ENCODE measurements around the gene ARL15. TPM values are rescaled to one million over a fixed set of nuclear protein-coding genes. Genes with fewer than 3 reads are reported as not detected.

Gene ARL15
- total RNA-seq, 1 donor from 2014 or later = 42.3 TPM

GRCh38 chr5:54275361-54275760 is 35.0 kb downstream of the ARL15 start:
- Histone ChIP-seq H3K4me1 (ENCODE audit: control insufficient read depth in 3 of 3, insufficient read depth in 3 of 3, low read length in 3 of 3) (no peaks in the 10 kb centered on the region), H3K27ac (ENCODE audit: low read depth, low read length) (no peak overlapping the region), H3K9ac (ENCODE audit: low read depth in 1 of 3, low read length in 3 of 3) (no peak overlapping the region), H3K36me3 (ENCODE audit: control insufficient read depth in 3 of 3, insufficient read depth in 3 of 3, low read length in 3 of 3) (no peaks in the 10 kb centered on the region), H3K27me3 (ENCODE audit: control insufficient read depth in 3 of 3, insufficient read depth in 3 of 3, low read length in 3 of 3) (no peaks in the 10 kb centered on the region), H3K4me3 (ENCODE audit: low read length in 3 of 3) (no peak overlapping the region), H3K9me3 (ENCODE audit: control insufficient read depth in 3 of 3, low read length in 3 of 3) (no peaks in the 10 kb centered on the region)

DNA sequence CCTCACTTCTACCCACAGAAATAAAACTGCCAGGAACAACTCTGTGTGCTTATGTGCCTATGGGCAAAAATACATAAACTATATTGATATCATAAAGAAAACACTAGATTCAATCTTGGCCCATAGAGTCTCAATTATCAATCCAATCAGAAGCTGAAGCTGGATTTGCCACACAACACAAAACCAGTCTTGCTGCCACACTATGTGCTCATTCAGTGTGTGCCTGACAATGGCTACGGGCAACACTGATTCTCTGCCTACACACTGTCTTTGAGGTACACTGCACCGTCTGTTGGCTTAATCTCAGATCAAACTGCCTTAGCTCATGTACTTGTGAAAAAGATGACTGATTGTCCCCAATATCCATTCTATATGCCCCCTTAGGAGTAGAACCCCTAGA is 35.4 kb downstream of the ARL15 start:
- Histone ChIP-seq H3K9me3 (ENCODE audit: control insufficient read depth in 3 of 3, low read length in 3 of 3) (no peaks in the 10 kb centered on the region), H3K27ac (ENCODE audit: low read depth, low read length) (no peak overlapping the region), H3K27me3 (ENCODE audit: control insufficient read depth in 3 of 3, insufficient read depth in 3 of 3, low read length in 3 of 3) (no peaks in the 10 kb centered on the region), H3K4me1 (ENCODE audit: control insufficient read depth in 3 of 3, insufficient read depth in 3 of 3, low read length in 3 of 3) (no peaks in the 10 kb centered on the region), H3K4me3 (ENCODE audit: low read length in 3 of 3) (no peak overlapping the region), H3K9ac (ENCODE audit: low read depth in 1 of 3, low read length in 3 of 3) (no peak overlapping the region), H3K36me3 (ENCODE audit: control insufficient read depth in 3 of 3, insufficient read depth in 3 of 3, low read length in 3 of 3) (no peaks in the 10 kb centered on the region)

DNA sequence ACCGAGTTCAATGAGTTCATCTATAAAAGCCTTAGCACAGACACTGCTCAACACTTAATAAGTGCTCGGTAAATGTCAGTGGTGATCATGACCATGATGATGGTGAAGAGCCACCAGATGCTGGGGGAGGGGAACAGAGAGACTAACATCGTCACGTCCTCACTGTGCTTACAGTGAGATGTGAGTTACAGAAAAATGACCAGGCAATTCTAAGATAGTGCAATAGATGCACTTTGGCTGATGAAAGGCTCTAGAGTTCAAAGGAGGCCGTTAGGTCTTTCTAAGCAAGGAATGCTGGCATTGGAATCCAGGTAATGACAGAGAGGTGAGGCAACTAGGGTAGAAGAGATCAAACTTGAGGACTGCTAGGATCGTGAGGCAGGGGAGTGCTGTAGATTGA is 36.7 kb downstream of the ARL15 start:
- no peak overlapping the region for H3K9ac ChIP-seq (ENCODE audit: low read depth in 1 of 3, low read length in 3 of 3)
- H3K9me3 ChIP-seq (ENCODE audit: control insufficient read depth in 3 of 3, low read length in 3 of 3) = no peaks in the 10 kb centered on the region
- H3K4me1 ChIP-seq (ENCODE audit: control insufficient read depth in 3 of 3, insufficient read depth in 3 of 3, low read length in 3 of 3) = no peaks in the 10 kb centered on the region
- H3K4me3 ChIP-seq (ENCODE audit: low read length in 3 of 3) = no peak overlapping the region
- H3K27me3 ChIP-seq (ENCODE audit: control insufficient read depth in 3 of 3, insufficient read depth in 3 of 3, low read length in 3 of 3) = no peaks in the 10 kb centered on the region
- no peak overlapping the region for H3K27ac ChIP-seq (ENCODE audit: low read depth, low read length)
- H3K36me3 ChIP-seq (ENCODE audit: control insufficient read depth in 3 of 3, insufficient read depth in 3 of 3, low read length in 3 of 3) = no peaks in the 10 kb centered on the region

- Histone ChIP-seq H3K4me3 (ENCODE audit: low read length in 3 of 3) (no peak overlapping the region), H3K27ac (ENCODE audit: low read depth, low read length) (no peak overlapping the region), H3K27me3 (ENCODE audit: control insufficient read depth in 3 of 3, insufficient read depth in 3 of 3, low read length in 3 of 3) (no peaks in the 10 kb centered on the region), H3K4me1 (ENCODE audit: control insufficient read depth in 3 of 3, insufficient read depth in 3 of 3, low read length in 3 of 3) (no peaks in the 10 kb centered on the region), H3K36me3 (ENCODE audit: control insufficient read depth in 3 of 3, insufficient read depth in 3 of 3, low read length in 3 of 3) (no peaks in the 10 kb centered on the region), H3K9ac (ENCODE audit: low read depth in 1 of 3, low read length in 3 of 3) (no peak overlapping the region), H3K9me3 (ENCODE audit: control insufficient read depth in 3 of 3, low read length in 3 of 3) (no peaks in the 10 kb centered on the region)
Observed at GRCh38 chr5:54272746-54273145, 37.6 kb downstream of the ARL15 start.

DNA sequence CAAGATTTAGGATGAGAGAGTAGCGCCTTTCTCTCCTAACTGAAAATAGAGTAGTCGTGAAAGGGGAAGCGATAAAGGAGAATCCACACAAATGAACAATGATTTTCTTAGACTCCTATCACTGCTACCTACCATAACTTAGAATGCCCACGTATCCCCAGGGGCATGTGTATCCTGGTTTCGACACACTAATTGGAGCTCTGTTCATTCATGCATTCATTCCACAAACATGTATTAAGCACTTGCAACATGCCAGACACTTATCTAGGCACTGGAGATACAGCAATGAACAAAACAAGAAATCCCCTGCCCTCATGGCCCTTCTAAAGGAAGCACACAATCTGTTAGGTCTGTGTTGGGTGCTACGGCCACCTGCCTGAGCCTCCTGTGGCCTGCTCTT is 40.0 kb downstream of the ARL15 start:
- Histone ChIP-seq H3K9me3 (ENCODE audit: control insufficient read depth in 3 of 3, low read length in 3 of 3) (no peaks in the 10 kb centered on the region), H3K27me3 (ENCODE audit: control insufficient read depth in 3 of 3, insufficient read depth in 3 of 3, low read length in 3 of 3) (no peaks in the 10 kb centered on the region), H3K27ac (ENCODE audit: low read depth, low read length) (no peak overlapping the region), H3K4me3 (ENCODE audit: low read length in 3 of 3) (no peak overlapping the region), H3K4me1 (ENCODE audit: control insufficient read depth in 3 of 3, insufficient read depth in 3 of 3, low read length in 3 of 3) (no peaks in the 10 kb centered on the region), H3K9ac (ENCODE audit: low read depth in 1 of 3, low read length in 3 of 3) (no peak overlapping the region), H3K36me3 (ENCODE audit: control insufficient read depth in 3 of 3, insufficient read depth in 3 of 3, low read length in 3 of 3) (no peaks in the 10 kb centered on the region)

GRCh38 chr5:54264574-54264973 is 45.8 kb downstream of the ARL15 start:
- Histone ChIP-seq H3K9ac (ENCODE audit: low read depth in 1 of 3, low read length in 3 of 3) (no peak overlapping the region), H3K27me3 (ENCODE audit: control insufficient read depth in 3 of 3, insufficient read depth in 3 of 3, low read length in 3 of 3) (no peaks in the 10 kb centered on the region), H3K4me1 (ENCODE audit: control insufficient read depth in 3 of 3, insufficient read depth in 3 of 3, low read length in 3 of 3) (no peaks in the 10 kb centered on the region), H3K4me3 (ENCODE audit: low read length in 3 of 3) (no peak overlapping the region), H3K9me3 (ENCODE audit: control insufficient read depth in 3 of 3, low read length in 3 of 3) (no peaks in the 10 kb centered on the region), H3K27ac (ENCODE audit: low read depth, low read length) (no peak overlapping the region), H3K36me3 (ENCODE audit: control insufficient read depth in 3 of 3, insufficient read depth in 3 of 3, low read length in 3 of 3) (no peaks in the 10 kb centered on the region)

GRCh38 chr5:54263447-54263846 is 46.9 kb downstream of the ARL15 start:
- no peaks in the 10 kb centered on the region for H3K36me3 ChIP-seq (ENCODE audit: control insufficient read depth in 3 of 3, insufficient read depth in 3 of 3, low read length in 3 of 3)
- H3K27ac ChIP-seq (ENCODE audit: low read depth, low read length) = no peak overlapping the region
- no peaks in the 10 kb centered on the region for H3K9me3 ChIP-seq (ENCODE audit: control insufficient read depth in 3 of 3, low read length in 3 of 3)
- no peak overlapping the region for H3K4me3 ChIP-seq (ENCODE audit: low read length in 3 of 3)
- no peaks in the 10 kb centered on the region for H3K27me3 ChIP-seq (ENCODE audit: control insufficient read depth in 3 of 3, insufficient read depth in 3 of 3, low read length in 3 of 3)
- H3K9ac ChIP-seq (ENCODE audit: low read depth in 1 of 3, low read length in 3 of 3) = no peak overlapping the region
- no peaks in the 10 kb centered on the region for H3K4me1 ChIP-seq (ENCODE audit: control insufficient read depth in 3 of 3, insufficient read depth in 3 of 3, low read length in 3 of 3)

DNA sequence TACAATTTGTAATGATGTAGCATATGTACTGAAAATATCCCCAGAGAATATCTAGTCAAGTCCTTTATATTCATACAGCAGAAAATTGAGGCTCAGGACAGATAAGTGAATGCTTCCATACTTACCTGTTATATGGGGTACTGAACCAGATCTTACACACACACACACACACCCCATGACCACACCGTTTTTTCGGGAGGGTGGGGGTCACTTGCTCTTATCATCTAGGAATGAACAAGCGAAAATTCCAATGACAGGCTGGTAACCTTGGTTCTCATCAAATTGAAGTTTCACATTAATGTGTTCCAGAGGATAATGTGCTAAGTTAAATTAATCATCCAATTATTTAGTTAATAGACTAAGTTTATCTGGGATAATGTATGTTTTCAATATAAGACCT is 48.8 kb downstream of the ARL15 start:
- Histone ChIP-seq H3K9me3 (ENCODE audit: control insufficient read depth in 3 of 3, low read length in 3 of 3) (no peaks in the 10 kb centered on the region), H3K36me3 (ENCODE audit: control insufficient read depth in 3 of 3, insufficient read depth in 3 of 3, low read length in 3 of 3) (no peaks in the 10 kb centered on the region), H3K4me1 (ENCODE audit: control insufficient read depth in 3 of 3, insufficient read depth in 3 of 3, low read length in 3 of 3) (no peaks in the 10 kb centered on the region), H3K4me3 (ENCODE audit: low read length in 3 of 3) (no peak overlapping the region), H3K27ac (ENCODE audit: low read depth, low read length) (no peak overlapping the region), H3K9ac (ENCODE audit: low read depth in 1 of 3, low read length in 3 of 3) (no peak overlapping the region), H3K27me3 (ENCODE audit: control insufficient read depth in 3 of 3, insufficient read depth in 3 of 3, low read length in 3 of 3) (no peaks in the 10 kb centered on the region)

DNA sequence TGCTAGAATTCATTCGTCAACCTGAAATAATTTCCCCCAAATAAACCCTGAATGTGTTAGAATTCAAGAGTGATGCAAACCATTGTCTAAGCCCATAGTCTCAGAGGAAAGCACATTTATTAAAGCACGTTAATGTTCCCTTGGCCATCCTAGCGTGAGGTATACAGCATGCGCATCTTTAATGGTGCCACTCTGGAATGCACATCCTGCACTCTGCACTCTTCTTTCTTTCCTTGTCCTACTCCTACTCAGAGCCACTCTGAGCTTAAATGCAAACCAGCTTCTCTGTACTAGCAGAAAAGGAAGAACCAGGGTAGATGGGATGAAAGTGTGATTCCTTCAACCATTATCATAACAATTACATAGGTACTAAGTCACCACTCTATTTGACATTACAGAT is 50.4 kb downstream of the ARL15 start:
- H3K9ac ChIP-seq (ENCODE audit: low read depth in 1 of 3, low read length in 3 of 3) = no peak overlapping the region
- no peaks in the 10 kb centered on the region for H3K27me3 ChIP-seq (ENCODE audit: control insufficient read depth in 3 of 3, insufficient read depth in 3 of 3, low read length in 3 of 3)
- H3K4me1 ChIP-seq (ENCODE audit: control insufficient read depth in 3 of 3, insufficient read depth in 3 of 3, low read length in 3 of 3) = no peaks in the 10 kb centered on the region
- H3K4me3 ChIP-seq (ENCODE audit: low read length in 3 of 3) = no peak overlapping the region
- no peaks in the 10 kb centered on the region for H3K9me3 ChIP-seq (ENCODE audit: control insufficient read depth in 3 of 3, low read length in 3 of 3)
- no peak overlapping the region for H3K27ac ChIP-seq (ENCODE audit: low read depth, low read length)
- H3K36me3 ChIP-seq (ENCODE audit: control insufficient read depth in 3 of 3, insufficient read depth in 3 of 3, low read length in 3 of 3) = no peaks in the 10 kb centered on the region

GRCh38 chr5:54259090-54259489 is 51.3 kb downstream of the ARL15 start:
- H3K9me3 ChIP-seq (ENCODE audit: control insufficient read depth in 3 of 3, low read length in 3 of 3) = no peaks in the 10 kb centered on the region
- no peaks in the 10 kb centered on the region for H3K27me3 ChIP-seq (ENCODE audit: control insufficient read depth in 3 of 3, insufficient read depth in 3 of 3, low read length in 3 of 3)
- H3K36me3 ChIP-seq (ENCODE audit: control insufficient read depth in 3 of 3, insufficient read depth in 3 of 3, low read length in 3 of 3) = no peaks in the 10 kb centered on the region
- no peak overlapping the region for H3K4me3 ChIP-seq (ENCODE audit: low read length in 3 of 3)
- H3K27ac ChIP-seq (ENCODE audit: low read depth, low read length) = no peak overlapping the region
- H3K4me1 ChIP-seq (ENCODE audit: control insufficient read depth in 3 of 3, insufficient read depth in 3 of 3, low read length in 3 of 3) = peaks cover 0 to 3% (median 0%) of the 10 kb centered on the region in 3 donors
- no peak overlapping the region for H3K9ac ChIP-seq (ENCODE audit: low read depth in 1 of 3, low read length in 3 of 3)

Measured in skeletal muscle tissue (tissue), 4 donors.